Measurements from ENCODE around the gene CAD.

DNA sequence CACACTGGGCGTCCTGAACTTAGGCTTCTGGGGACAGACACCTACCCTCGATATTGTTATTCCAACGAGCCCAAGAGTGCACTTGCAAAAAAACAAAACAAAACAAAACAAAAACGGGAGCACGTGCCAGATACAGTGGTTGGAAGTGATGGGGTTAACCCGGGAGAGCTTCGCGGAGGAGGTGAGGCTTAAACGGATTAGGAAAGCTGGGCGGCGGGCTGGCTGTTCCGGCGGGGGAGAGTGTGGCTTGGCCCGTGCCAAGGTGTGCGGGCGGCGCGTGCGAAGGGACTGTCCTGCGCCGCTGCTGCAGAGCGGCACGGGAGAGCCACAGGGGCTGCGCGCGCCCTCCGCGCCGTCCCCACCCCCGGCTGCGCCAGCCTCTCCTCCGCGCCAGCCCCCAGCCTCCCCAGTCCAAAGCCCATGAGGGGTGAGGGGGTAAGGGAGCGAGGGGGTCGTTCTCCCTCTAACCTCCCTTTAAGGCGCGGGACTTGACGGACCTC lies 47.1 kb downstream of the CAD start:
- TF ChIP-seq, protein P1, sequence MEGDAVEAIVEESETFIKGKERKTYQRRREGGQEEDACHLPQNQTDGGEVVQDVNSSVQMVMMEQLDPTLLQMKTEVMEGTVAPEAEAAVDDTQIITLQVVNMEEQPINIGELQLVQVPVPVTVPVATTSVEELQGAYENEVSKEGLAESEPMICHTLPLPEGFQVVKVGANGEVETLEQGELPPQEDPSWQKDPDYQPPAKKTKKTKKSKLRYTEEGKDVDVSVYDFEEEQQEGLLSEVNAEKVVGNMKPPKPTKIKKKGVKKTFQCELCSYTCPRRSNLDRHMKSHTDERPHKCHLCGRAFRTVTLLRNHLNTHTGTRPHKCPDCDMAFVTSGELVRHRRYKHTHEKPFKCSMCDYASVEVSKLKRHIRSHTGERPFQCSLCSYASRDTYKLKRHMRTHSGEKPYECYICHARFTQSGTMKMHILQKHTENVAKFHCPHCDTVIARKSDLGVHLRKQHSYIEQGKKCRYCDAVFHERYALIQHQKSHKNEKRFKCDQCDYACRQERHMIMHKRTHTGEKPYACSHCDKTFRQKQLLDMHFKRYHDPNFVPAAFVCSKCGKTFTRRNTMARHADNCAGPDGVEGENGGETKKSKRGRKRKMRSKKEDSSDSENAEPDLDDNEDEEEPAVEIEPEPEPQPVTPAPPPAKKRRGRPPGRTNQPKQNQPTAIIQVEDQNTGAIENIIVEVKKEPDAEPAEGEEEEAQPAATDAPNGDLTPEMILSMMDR (IDR thresholded peaks at IDR 0.05), result no peak
- no peak for TF ChIP-seq POLR2A (IDR thresholded peaks at IDR 0.05)
